K562 (cell line): ENCODE measurements around the gene ALDH16A1. TPM values are rescaled to one million over a fixed set of nuclear protein-coding genes. Genes with fewer than 3 reads are reported as not detected.

Experiments used
- FOXJ2 ChIP-seq: fragments of 200-800 bp; sonication (Bioruptor generic); IDR thresholded peaks from 2 replicates; pipeline ENCODE4 v1.6.1; 2016; ENCODE audit warnings: missing genetic modification characterization, missing compliant biosample characterization
- GATAD2B ChIP-seq: fragments of 450-650 bp; IDR thresholded peaks from 2 replicates; pipeline ENCODE4 v1.6.1; 2017; ENCODE audit warnings: mild to moderate bottlenecking, borderline replicate concordance
- HNRNPL ChIP-seq: fragments of 200-400 bp; formaldehyde crosslinking; IDR thresholded peaks from 2 replicates; pipeline ENCODE4 v1.6.1; 2017; ENCODE audit warnings: low read depth, mild to moderate bottlenecking, low read length
- MAX ChIP-seq: sonication (generic); formaldehyde crosslinking; IDR thresholded peaks from 2 replicates; pipeline ENCODE4 v1.9.0; 2022; ENCODE audit warnings: mild to moderate bottlenecking, missing genetic modification reagents
- MGA ChIP-seq: fragments of 450-650 bp; IDR thresholded peaks from 2 replicates; pipeline ENCODE4 v1.6.1; 2016; ENCODE audit warnings: mild to moderate bottlenecking, moderate library complexity
- MYBL2 ChIP-seq, 2 experiments: fragments of 450-650 bp in 1 of 2; sonication (generic) in 1 of 2; formaldehyde crosslinking in 1 of 2; IDR thresholded peaks; 2 replicates each; pipeline versions ENCODE4 v1.6.1 to v1.8.1; 2017 to 2022; ENCODE audit warnings: borderline replicate concordance in 1 of 2, inconsistent platforms in 1 of 2, low read depth in 1 of 2, mild to moderate bottlenecking in 1 of 2, missing genetic modification reagents in 1 of 2, moderate library complexity in 1 of 2
- NCOA6 ChIP-seq: fragments of 450-650 bp; IDR thresholded peaks from 2 replicates; pipeline ENCODE4 v1.6.1; 2017; ENCODE audit warnings: mild to moderate bottlenecking
- NFE2 ChIP-seq: IDR thresholded peaks from 2 replicates; pipeline ENCODE4 v1.6.1; 2014; ENCODE audit warnings: antibody characterized with exemption, low read depth
- NRF1 ChIP-seq, 2 experiments: fragments of 450-650 bp; IDR thresholded peaks in 1 of 2; conservative IDR thresholded peaks in 1 of 2; 2 replicates each; pipeline ENCODE4 v1.6.1; 2014; ENCODE audit warnings: mild to moderate bottlenecking in 2 of 2
- RNF2 ChIP-seq: sonication (generic); IDR thresholded peaks from 2 replicates; pipeline ENCODE4 v1.6.1; 2016
- STAT5A ChIP-seq: IDR thresholded peaks from 2 replicates; pipeline ENCODE4 v1.6.1; 2012; ENCODE audit warnings: low read length, inconsistent platforms, borderline replicate concordance
- USF2 ChIP-seq: sonication (generic); formaldehyde crosslinking; IDR thresholded peaks from 2 replicates; pipeline ENCODE4 v1.5.0; 2020; ENCODE audit warnings: missing genetic modification reagents
- ZNF143 ChIP-seq: sonication (generic); formaldehyde crosslinking; IDR thresholded peaks from 2 replicates; pipeline ENCODE4 v1.9.0; 2022; ENCODE audit warnings: mild to moderate bottlenecking, missing genetic modification reagents
- ZNF277 ChIP-seq: fragments of 250-450 bp; sonication (Bioruptor Pico); IDR thresholded peaks from 2 replicates; pipeline ENCODE4 v1.8.0; 2022; ENCODE audit warnings: inconsistent platforms, mild to moderate bottlenecking, moderate library complexity, borderline replicate concordance
- polyA plus RNA-seq, 8 experiments: library from polyadenylated mRNA; depleted of rRNA in 4 of 8; stranded (reverse) in 5 of 8; unstranded in 3 of 8; fragments of >200 nt; fragmentation: Nextera tagmentation in 2 of 8; fragmentation: Illumina TruSeq in 1 of 8; extraction: Ambion mirVana in 2 of 8; extraction: Trizol in 1 of 8; gene quantifications; 2 replicates each; pipeline versions ENCODE4 v1.2.1 to v1.2.3, GENCODE V29; 2011 to 2014; ENCODE audit warnings: inconsistent platforms in 1 of 8, missing spikeins in 1 of 8
- total RNA-seq, 7 experiments: library from RNA; depleted of rRNA in 6 of 7; stranded (reverse); fragments of >200 nt in 6 of 7; fragmentation: Illumina TruSeq in 2 of 7; extraction: Trizol in 2 of 7; gene quantifications; 2 replicates each; pipeline versions ENCODE4 v1.2.1 to v1.2.3, GENCODE V29; 2011 to 2021; ENCODE audit warnings: low replicate concordance in 1 of 7

The ALDH16A1 gene
- total and polyA plus RNA-seq, 9 of the 15 experiments (the other 6 are each of a cell fraction or from before 2014, with no cell fraction given): 2.2 to 52.2 (median 7.6) TPM

- peak; percentile 89 for TF ChIP-seq MAX (CRISPR knock-in tag)
- peak; percentile 33; the same call in 1 of the 2 replicates for TF ChIP-seq ZNF143
- TF ChIP-seq GATAD2B: no peak
- TF ChIP-seq USF2 (CRISPR knock-in tag): no peak
- peak; percentile 86 for TF ChIP-seq MGA
- TF ChIP-seq STAT5A: no peak
- TF ChIP-seq FOXJ2 (tag): no peak
- no peak for TF ChIP-seq NCOA6
- TF ChIP-seq RNF2: no peak
- TF ChIP-seq HNRNPL: no peak
- no peak for TF ChIP-seq ZNF277 (CRISPR knock-in tag)
- TF ChIP-seq NRF1 (conservative IDR thresholded peaks at IDR 0.05 in 1 of 2, IDR thresholded peaks at IDR 0.05 in 1 of 2): no peak
- no peak for TF ChIP-seq MYBL2 (IDR thresholded peaks at IDR 0.05; ENCODE audit: low read depth)
- TF ChIP-seq MYBL2 (CRISPR knock-in tag; IDR thresholded peaks at IDR 0.05; ENCODE audit: borderline replicate concordance): no peak
- peak; percentile 65; the same call in 1 of the 2 replicates for TF ChIP-seq NFE2
These were observed 22.2 kb upstream of the ALDH16A1 start (continued) for GRCh38 chr19:49430678-49431329.
